ENCODE measurements around the gene MOCS2. TPM values are rescaled to one million over a fixed set of nuclear protein-coding genes. Genes with fewer than 3 reads are reported as not detected.

MOCS2 gene
- total RNA-seq, 1 donor from 2014 or later = 31.2 TPM

DNA sequence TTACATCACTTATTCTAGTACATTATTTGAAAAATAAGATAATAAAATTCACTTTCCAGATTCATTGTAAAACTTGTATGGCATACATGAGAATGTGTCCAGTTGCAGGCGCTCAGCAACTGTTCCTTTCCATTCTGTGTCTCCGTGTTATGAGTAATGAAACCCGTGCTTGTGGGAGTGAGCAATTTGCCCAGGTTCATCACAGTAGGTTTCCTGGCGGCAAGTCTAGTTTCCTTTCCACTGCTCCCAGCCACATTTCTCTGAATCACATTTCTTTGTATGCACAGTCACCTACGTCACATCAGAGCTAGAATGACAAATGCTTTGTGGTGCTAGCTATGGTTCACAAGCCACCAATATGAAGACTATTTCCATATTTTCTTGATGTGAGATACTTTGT, 39.9 kb downstream of the MOCS2 start:
- DNase-seq (ENCODE audit: extremely low spot score, unreplicated experiment) = no peak
- H3K36me3 Mint-ChIP-seq (ENCODE audit: unreplicated experiment) = no peaks in the 10 kb centered on the region
- no peaks in the 10 kb centered on the region for H3K9me3 Mint-ChIP-seq (ENCODE audit: unreplicated experiment)
- no peak overlapping the region for H3K4me3 Mint-ChIP-seq (ENCODE audit: unreplicated experiment)
- peaks cover 5% of the 10 kb centered on the region for H3K27me3 Mint-ChIP-seq (ENCODE audit: unreplicated experiment)
- no peak overlapping the region for H3K27ac Mint-ChIP-seq (ENCODE audit: unreplicated experiment)
- no peak for TF ChIP-seq CTCF (IDR thresholded peaks at IDR 0.05)
- peaks cover 8% of the 10 kb centered on the region for H3K4me1 Mint-ChIP-seq (ENCODE audit: unreplicated experiment)

GRCh38 chr5:53068291-53068836, 41.2 kb downstream of the MOCS2 start:
- no peak overlapping the region for H3K27ac Mint-ChIP-seq (ENCODE audit: unreplicated experiment)
- no peak overlapping the region for H3K4me3 Mint-ChIP-seq (ENCODE audit: unreplicated experiment)
- peaks cover 3% of the 10 kb centered on the region for H3K27me3 Mint-ChIP-seq (ENCODE audit: unreplicated experiment)
- H3K9me3 Mint-ChIP-seq (ENCODE audit: unreplicated experiment) = no peaks in the 10 kb centered on the region
- no peak for TF ChIP-seq CTCF (IDR thresholded peaks at IDR 0.05)
- no peaks in the 10 kb centered on the region for H3K36me3 Mint-ChIP-seq (ENCODE audit: unreplicated experiment)
- no peak for DNase-seq (ENCODE audit: extremely low spot score, unreplicated experiment)
- peaks cover 8% of the 10 kb centered on the region for H3K4me1 Mint-ChIP-seq (ENCODE audit: unreplicated experiment)

GRCh38 chr5:53067641-53068040, 41.9 kb downstream of the MOCS2 start:
- Mint-ChIP-seq H3K9me3 (ENCODE audit: unreplicated experiment) (no peaks in the 10 kb centered on the region), H3K27me3 (ENCODE audit: unreplicated experiment) (no peaks in the 10 kb centered on the region)

DNA sequence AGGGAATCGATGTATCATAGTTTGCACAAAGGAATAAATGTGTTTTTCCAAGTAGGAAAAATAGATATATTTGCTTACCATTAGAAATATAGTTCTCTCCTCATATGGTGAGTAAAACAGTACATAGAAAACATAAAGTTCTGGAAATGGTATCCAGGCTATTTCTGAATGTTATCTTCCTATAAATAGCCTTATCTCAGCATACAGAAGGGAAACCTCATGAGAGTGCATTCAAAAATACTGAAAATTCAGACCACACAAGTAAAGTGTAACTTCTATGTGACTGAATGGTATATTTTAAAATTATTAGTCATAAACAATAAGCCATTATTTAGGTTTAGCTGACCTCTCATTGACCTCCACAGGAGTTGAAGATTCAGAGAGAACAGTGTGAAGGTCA, 43.5 kb downstream of the MOCS2 start:
- TF ChIP-seq CTCF (IDR thresholded peaks at IDR 0.05) = no peak
- no peak overlapping the region for H3K27ac Mint-ChIP-seq (ENCODE audit: unreplicated experiment)
- no peaks in the 10 kb centered on the region for H3K27me3 Mint-ChIP-seq (ENCODE audit: unreplicated experiment)
- H3K4me3 Mint-ChIP-seq (ENCODE audit: unreplicated experiment) = no peak overlapping the region
- peaks cover 3% of the 10 kb centered on the region for H3K4me1 Mint-ChIP-seq (ENCODE audit: unreplicated experiment)
- no peaks in the 10 kb centered on the region for H3K36me3 Mint-ChIP-seq (ENCODE audit: unreplicated experiment)
- DNase-seq (ENCODE audit: extremely low spot score, unreplicated experiment) = no peak
- no peaks in the 10 kb centered on the region for H3K9me3 Mint-ChIP-seq (ENCODE audit: unreplicated experiment)

More at GRCh38 chr5:53067641-53068040, 41.9 kb downstream of the MOCS2 start:
- Mint-ChIP-seq H3K4me3 (ENCODE audit: unreplicated experiment) (no peak overlapping the region), H3K4me1 (ENCODE audit: unreplicated experiment) (peaks cover 8% of the 10 kb centered on the region), H3K36me3 (ENCODE audit: unreplicated experiment) (no peaks in the 10 kb centered on the region), H3K27ac (ENCODE audit: unreplicated experiment) (no peak overlapping the region)
- no peak for DNase-seq (ENCODE audit: extremely low spot score, unreplicated experiment)
- TF ChIP-seq CTCF (IDR thresholded peaks at IDR 0.05) = no peak

DNA sequence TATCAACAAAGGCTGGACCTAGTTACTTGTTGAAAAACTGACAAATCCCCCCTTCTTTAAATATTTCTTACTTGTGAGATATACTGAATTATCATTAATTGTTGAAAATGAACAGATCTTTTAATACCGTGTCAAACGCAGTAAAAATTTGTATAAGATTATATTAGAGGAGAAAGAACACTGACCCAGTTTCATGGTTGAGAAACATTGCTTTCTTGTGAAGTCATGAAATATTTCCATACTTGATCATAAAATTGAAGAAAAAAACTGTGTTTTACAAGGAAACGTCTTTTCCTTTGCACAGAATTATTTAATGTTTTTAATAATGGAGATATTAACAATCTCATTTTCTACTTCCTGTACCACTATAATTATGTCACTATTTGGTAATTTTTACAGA, 45.8 kb downstream of the MOCS2 start:
- Mint-ChIP-seq H3K9me3 (ENCODE audit: unreplicated experiment) (no peaks in the 10 kb centered on the region), H3K4me1 (ENCODE audit: unreplicated experiment) (no peaks in the 10 kb centered on the region), H3K27me3 (ENCODE audit: unreplicated experiment) (peaks cover 7% of the 10 kb centered on the region), H3K27ac (ENCODE audit: unreplicated experiment) (no peak overlapping the region), H3K4me3 (ENCODE audit: unreplicated experiment) (no peak overlapping the region), H3K36me3 (ENCODE audit: unreplicated experiment) (no peaks in the 10 kb centered on the region)
- DNase-seq (ENCODE audit: extremely low spot score, unreplicated experiment) = no peak
- TF ChIP-seq CTCF (IDR thresholded peaks at IDR 0.05) = no peak

All from osteocyte (in vitro differentiated cells).